Endothelial cell (in vitro differentiated cells): ENCODE results near the gene HASPIN. TPM values are rescaled to one million over a fixed set of nuclear protein-coding genes. Genes with fewer than 3 reads are reported as not detected.
A peak's percentile ranks its signal among the peaks of the same experiment; 100 is the strongest.

ENCODE experiments used
- DNase-seq: peaks from one replicate; pipeline ENCODE4 v3.0.0; 2021; ENCODE audit warnings: low spot score
- H3K27ac Mint-ChIP-seq: one replicate; pipeline ENCODE4 v1.8.0; 2021; ENCODE audit warnings: mixed read lengths, inconsistent platforms; ENCODE audit not compliant: unreplicated experiment
- H3K27me3 Mint-ChIP-seq: one replicate; pipeline ENCODE4 v1.8.0; 2021; ENCODE audit warnings: mild to moderate bottlenecking, moderate library complexity, mixed read lengths, inconsistent platforms; ENCODE audit not compliant: unreplicated experiment
- H3K36me3 Mint-ChIP-seq: one replicate; pipeline ENCODE4 v1.8.0; 2021; ENCODE audit warnings: mild to moderate bottlenecking, low read depth, mixed read lengths, inconsistent platforms; ENCODE audit not compliant: unreplicated experiment
- H3K4me1 Mint-ChIP-seq: one replicate; pipeline ENCODE4 v1.8.0; 2021; ENCODE audit warnings: mild to moderate bottlenecking, mixed read lengths, inconsistent platforms; ENCODE audit not compliant: unreplicated experiment
- H3K4me3 Mint-ChIP-seq: one replicate; pipeline ENCODE4 v1.8.0; 2021; ENCODE audit warnings: mild to moderate bottlenecking, mixed read lengths, inconsistent platforms; ENCODE audit not compliant: unreplicated experiment
- H3K9me3 Mint-ChIP-seq: one replicate; pipeline ENCODE4 v1.8.0; 2021; ENCODE audit warnings: mixed read lengths, inconsistent platforms; ENCODE audit not compliant: unreplicated experiment
- total RNA-seq: library from RNA; stranded (reverse); fragmentation: NEBNext Ultra II Directional; extraction: Animal tissue kit (Norgen Biotek cat#: 25700); gene quantifications from one replicate; pipeline ENCODE4 v1.2.1, GENCODE V29; 2021; ENCODE audit not compliant: unreplicated experiment
- TF ChIP-seq, protein P1 (sequence below): fragments of 200-600 bp; sonication (generic); IDR thresholded peaks from one replicate; pipeline ENCODE4 v1.5.0; 2021; ENCODE audit warnings: antibody characterized with exemption; ENCODE audit not compliant: unreplicated experiment

Gene HASPIN
- total RNA-seq, 1 donor from 2014 or later, result 5.2 TPM

DNA sequence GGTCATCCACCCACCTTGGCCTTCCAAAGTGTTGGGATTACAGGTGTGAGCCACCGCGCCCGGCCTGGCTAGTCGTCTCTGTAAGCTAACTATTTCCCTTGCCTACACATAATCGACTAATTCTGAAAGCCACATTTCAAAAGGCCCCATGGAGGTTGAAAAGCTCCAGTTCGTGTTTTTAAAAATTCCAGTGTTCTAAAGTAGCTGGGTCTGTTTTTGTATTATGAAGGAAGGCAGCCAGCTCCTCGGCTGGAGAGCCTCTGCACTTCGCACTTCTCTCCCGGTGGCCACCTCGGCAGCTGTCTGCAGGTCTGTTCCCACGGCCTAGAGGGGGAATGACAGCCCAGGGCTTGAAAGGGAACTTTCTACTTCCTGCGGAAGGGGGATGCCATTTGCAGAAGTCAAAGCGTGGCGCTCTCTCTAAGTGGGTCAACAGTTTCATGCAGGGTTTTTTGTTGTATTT, 16.9 kb downstream of the HASPIN start:
- Mint-ChIP-seq H3K27ac (peak overlapping the region; percentile 36), H3K4me1 (peaks cover 2% of the 10 kb centered on the region), H3K4me3 (no peak overlapping the region), H3K27me3 (peaks cover 5% of the 10 kb centered on the region), H3K36me3 (no peaks in the 10 kb centered on the region), H3K9me3 (no peaks in the 10 kb centered on the region)
- TF ChIP-seq, protein P1, sequence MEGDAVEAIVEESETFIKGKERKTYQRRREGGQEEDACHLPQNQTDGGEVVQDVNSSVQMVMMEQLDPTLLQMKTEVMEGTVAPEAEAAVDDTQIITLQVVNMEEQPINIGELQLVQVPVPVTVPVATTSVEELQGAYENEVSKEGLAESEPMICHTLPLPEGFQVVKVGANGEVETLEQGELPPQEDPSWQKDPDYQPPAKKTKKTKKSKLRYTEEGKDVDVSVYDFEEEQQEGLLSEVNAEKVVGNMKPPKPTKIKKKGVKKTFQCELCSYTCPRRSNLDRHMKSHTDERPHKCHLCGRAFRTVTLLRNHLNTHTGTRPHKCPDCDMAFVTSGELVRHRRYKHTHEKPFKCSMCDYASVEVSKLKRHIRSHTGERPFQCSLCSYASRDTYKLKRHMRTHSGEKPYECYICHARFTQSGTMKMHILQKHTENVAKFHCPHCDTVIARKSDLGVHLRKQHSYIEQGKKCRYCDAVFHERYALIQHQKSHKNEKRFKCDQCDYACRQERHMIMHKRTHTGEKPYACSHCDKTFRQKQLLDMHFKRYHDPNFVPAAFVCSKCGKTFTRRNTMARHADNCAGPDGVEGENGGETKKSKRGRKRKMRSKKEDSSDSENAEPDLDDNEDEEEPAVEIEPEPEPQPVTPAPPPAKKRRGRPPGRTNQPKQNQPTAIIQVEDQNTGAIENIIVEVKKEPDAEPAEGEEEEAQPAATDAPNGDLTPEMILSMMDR, result no peak
- no peak for DNase-seq

DNA sequence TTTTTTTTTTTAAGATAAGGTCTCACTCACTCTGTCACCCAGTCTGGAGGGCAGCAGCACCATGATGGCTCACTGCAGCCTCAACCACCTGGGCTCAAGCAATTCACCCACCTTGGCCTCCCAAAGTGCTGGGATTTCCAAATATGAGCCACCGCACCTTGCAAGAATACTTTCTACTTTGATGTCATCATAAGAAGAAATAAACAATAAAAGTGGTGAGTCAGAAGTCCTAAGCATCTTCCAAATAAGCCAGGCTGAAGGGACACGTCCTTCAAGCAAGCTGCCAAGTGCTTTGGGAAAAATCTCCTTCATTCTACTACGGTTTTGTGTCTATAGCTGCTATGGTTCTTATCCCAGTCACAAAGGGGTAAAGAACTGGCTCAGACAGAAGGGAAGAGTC, 20.3 kb downstream of the HASPIN start:
- Mint-ChIP-seq H3K4me1 (no peaks in the 10 kb centered on the region), H3K27ac (no peak overlapping the region), H3K27me3 (peaks cover 2% of the 10 kb centered on the region), H3K9me3 (no peaks in the 10 kb centered on the region), H3K36me3 (no peaks in the 10 kb centered on the region), H3K4me3 (no peak overlapping the region)
- DNase-seq, result no peak
- TF ChIP-seq, protein P1, result no peak

DNA sequence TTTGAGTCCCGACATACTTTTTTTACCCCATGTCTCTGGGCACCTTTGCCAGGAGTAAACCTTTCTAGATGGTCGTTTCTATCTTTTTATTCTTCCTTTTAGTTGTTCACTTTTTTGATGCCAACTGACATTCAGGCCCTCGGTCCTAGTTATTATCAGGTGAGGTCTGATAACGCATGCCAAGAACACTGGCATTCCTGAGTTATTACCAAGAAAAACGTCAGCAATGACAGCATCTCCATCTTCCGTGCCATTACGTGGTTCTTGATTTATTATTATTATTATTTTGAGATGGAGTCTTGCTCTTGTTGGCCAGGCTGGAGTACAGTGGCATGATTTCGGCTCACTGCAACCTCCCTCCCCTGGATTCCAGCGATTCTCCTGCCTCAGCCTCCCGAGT, 21.4 kb downstream of the HASPIN start:
- no peak overlapping the region for H3K27ac Mint-ChIP-seq
- no peaks in the 10 kb centered on the region for H3K36me3 Mint-ChIP-seq
- no peak for DNase-seq
- TF ChIP-seq, protein P1, result no peak
- H3K27me3 Mint-ChIP-seq, result peaks cover 2% of the 10 kb centered on the region
- no peaks in the 10 kb centered on the region for H3K9me3 Mint-ChIP-seq
- no peak overlapping the region for H3K4me3 Mint-ChIP-seq
- H3K4me1 Mint-ChIP-seq, result no peaks in the 10 kb centered on the region

DNA sequence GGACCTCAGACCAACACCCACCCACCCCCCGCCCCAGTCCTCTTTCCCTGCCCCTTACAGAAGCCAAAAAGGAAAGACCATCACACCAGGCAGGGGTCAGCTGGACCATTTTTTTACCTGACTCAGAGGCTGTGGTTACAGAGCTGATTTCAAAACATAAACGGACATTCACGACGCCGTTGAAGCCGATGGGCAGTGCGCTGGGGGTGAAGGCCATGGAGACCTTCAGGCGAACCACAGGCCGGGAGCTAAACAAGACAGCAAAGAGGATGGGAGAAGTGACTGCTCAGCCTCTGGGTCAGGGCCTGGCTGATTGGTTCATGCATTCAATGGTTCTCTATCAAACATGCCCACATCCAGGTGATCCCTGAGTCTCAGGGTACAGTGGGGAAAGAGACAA, 24.1 kb downstream of the HASPIN start:
- H3K9me3 Mint-ChIP-seq, result no peaks in the 10 kb centered on the region
- no peak overlapping the region for H3K27ac Mint-ChIP-seq
- no peak for DNase-seq
- no peaks in the 10 kb centered on the region for H3K36me3 Mint-ChIP-seq
- no peaks in the 10 kb centered on the region for H3K4me1 Mint-ChIP-seq
- no peak overlapping the region for H3K4me3 Mint-ChIP-seq
- TF ChIP-seq, protein P1, result no peak
- H3K27me3 Mint-ChIP-seq, result peaks cover 2% of the 10 kb centered on the region

DNA sequence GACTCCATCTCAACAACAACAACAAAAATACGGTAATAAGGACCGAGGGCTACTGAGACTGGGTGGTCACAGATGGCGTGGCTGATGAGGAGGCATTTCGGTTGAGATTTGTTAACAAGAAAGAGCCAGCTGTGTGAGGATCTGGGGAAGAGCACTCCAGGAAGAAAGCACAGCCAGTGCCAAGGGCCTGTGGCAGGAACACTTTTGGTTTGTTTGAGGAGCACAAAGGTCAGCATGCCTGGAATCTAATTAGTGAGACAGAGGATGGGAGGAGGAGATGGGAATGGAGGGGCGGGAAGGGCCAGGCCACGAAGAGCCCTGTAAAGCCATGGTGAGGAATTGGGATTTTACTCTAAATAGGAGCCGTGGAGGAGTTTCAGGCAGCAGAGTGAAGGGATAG, 24.9 kb downstream of the HASPIN start:
- Mint-ChIP-seq H3K36me3 (no peaks in the 10 kb centered on the region), H3K4me3 (no peak overlapping the region), H3K4me1 (no peaks in the 10 kb centered on the region), H3K27ac (no peak overlapping the region), H3K27me3 (no peaks in the 10 kb centered on the region), H3K9me3 (no peaks in the 10 kb centered on the region)
- DNase-seq, result no peak
- TF ChIP-seq, protein P1, result no peak
